ENCODE measurements around the gene HLF. TPM values are rescaled to one million over a fixed set of nuclear protein-coding genes. Genes with fewer than 3 reads are reported as not detected.

The HLF gene
- total RNA-seq, 1 donor: 1.7 TPM

GRCh38 chr17:55330344-55330933 is 65.7 kb downstream of the HLF start:
- H3K27me3 ChIP-seq (ENCODE audit: insufficient read depth, low read length): no peaks in the 10 kb centered on the region
- H3K4me3 ChIP-seq (ENCODE audit: low read length): no peak overlapping the region
- H3K4me1 ChIP-seq (ENCODE audit: insufficient read depth, low read length): no peaks in the 10 kb centered on the region
- H3K9me3 ChIP-seq (ENCODE audit: low read depth, low read length): no peaks in the 10 kb centered on the region

GRCh38 chr17:55332296-55333041 is 67.7 kb downstream of the HLF start:
- H3K4me3 ChIP-seq (ENCODE audit: low read length): no peak overlapping the region
- H3K9me3 ChIP-seq (ENCODE audit: low read depth, low read length): no peaks in the 10 kb centered on the region
- H3K27me3 ChIP-seq (ENCODE audit: insufficient read depth, low read length): no peaks in the 10 kb centered on the region
- H3K4me1 ChIP-seq (ENCODE audit: insufficient read depth, low read length): no peaks in the 10 kb centered on the region

- no peaks in the 10 kb centered on the region for H3K9me3 ChIP-seq (ENCODE audit: low read depth, low read length)
- no peaks in the 10 kb centered on the region for H3K4me1 ChIP-seq (ENCODE audit: insufficient read depth, low read length)
- no peaks in the 10 kb centered on the region for H3K27me3 ChIP-seq (ENCODE audit: insufficient read depth, low read length)
- H3K4me3 ChIP-seq (ENCODE audit: low read length): no peak overlapping the region
Observed at GRCh38 chr17:55334285-55334684, 69.5 kb downstream of the HLF start.

GRCh38 chr17:55334881-55335540 is 70.3 kb downstream of the HLF start:
- no peaks in the 10 kb centered on the region for H3K9me3 ChIP-seq (ENCODE audit: low read depth, low read length)
- H3K4me1 ChIP-seq (ENCODE audit: insufficient read depth, low read length): no peaks in the 10 kb centered on the region
- no peak overlapping the region for H3K4me3 ChIP-seq (ENCODE audit: low read length)
- no peaks in the 10 kb centered on the region for H3K27me3 ChIP-seq (ENCODE audit: insufficient read depth, low read length)

GRCh38 chr17:55335625-55336024 is 70.9 kb downstream of the HLF start:
- H3K4me1 ChIP-seq (ENCODE audit: insufficient read depth, low read length): no peaks in the 10 kb centered on the region

GRCh38 chr17:55336426-55336825 is 71.7 kb downstream of the HLF start:
- no peaks in the 10 kb centered on the region for H3K9me3 ChIP-seq (ENCODE audit: low read depth, low read length)
- no peaks in the 10 kb centered on the region for H3K4me1 ChIP-seq (ENCODE audit: insufficient read depth, low read length)
- H3K27me3 ChIP-seq (ENCODE audit: insufficient read depth, low read length): no peaks in the 10 kb centered on the region
- no peak overlapping the region for H3K4me3 ChIP-seq (ENCODE audit: low read length)

More at GRCh38 chr17:55335625-55336024, 70.9 kb downstream of the HLF start:
- H3K9me3 ChIP-seq (ENCODE audit: low read depth, low read length): no peaks in the 10 kb centered on the region
- H3K4me3 ChIP-seq (ENCODE audit: low read length): no peak overlapping the region
- no peaks in the 10 kb centered on the region for H3K27me3 ChIP-seq (ENCODE audit: insufficient read depth, low read length)

- H3K4me3 ChIP-seq (ENCODE audit: low read length): no peak overlapping the region
- H3K9me3 ChIP-seq (ENCODE audit: low read depth, low read length): no peaks in the 10 kb centered on the region
- H3K27me3 ChIP-seq (ENCODE audit: insufficient read depth, low read length): no peaks in the 10 kb centered on the region
- H3K4me1 ChIP-seq (ENCODE audit: insufficient read depth, low read length): peaks cover 11% of the 10 kb centered on the region
Observed at GRCh38 chr17:55340176-55340575, 75.4 kb downstream of the HLF start.

- Histone ChIP-seq H3K27me3 (ENCODE audit: insufficient read depth, low read length) (no peaks in the 10 kb centered on the region), H3K9me3 (ENCODE audit: low read depth, low read length) (no peaks in the 10 kb centered on the region)
Observed at GRCh38 chr17:55340686-55341085, 75.9 kb downstream of the HLF start.

GRCh38 chr17:55341432-55341831 is 76.7 kb downstream of the HLF start:
- no peaks in the 10 kb centered on the region for H3K27me3 ChIP-seq (ENCODE audit: insufficient read depth, low read length)
- no peaks in the 10 kb centered on the region for H3K9me3 ChIP-seq (ENCODE audit: low read depth, low read length)
- peaks cover 11% of the 10 kb centered on the region for H3K4me1 ChIP-seq (ENCODE audit: insufficient read depth, low read length)
- H3K4me3 ChIP-seq (ENCODE audit: low read length): no peak overlapping the region

More at GRCh38 chr17:55340686-55341085, 75.9 kb downstream of the HLF start:
- Histone ChIP-seq H3K4me3 (ENCODE audit: low read length) (no peak overlapping the region), H3K4me1 (ENCODE audit: insufficient read depth, low read length) (peaks cover 11% of the 10 kb centered on the region)

- Histone ChIP-seq H3K4me1 (ENCODE audit: insufficient read depth, low read length) (peaks cover 11% of the 10 kb centered on the region), H3K27me3 (ENCODE audit: insufficient read depth, low read length) (no peaks in the 10 kb centered on the region), H3K9me3 (ENCODE audit: low read depth, low read length) (no peaks in the 10 kb centered on the region), H3K4me3 (ENCODE audit: low read length) (no peak overlapping the region)
Observed at GRCh38 chr17:55342800-55343585, 78.2 kb downstream of the HLF start.

- no peaks in the 10 kb centered on the region for H3K9me3 ChIP-seq (ENCODE audit: low read depth, low read length)
- H3K27me3 ChIP-seq (ENCODE audit: insufficient read depth, low read length): no peaks in the 10 kb centered on the region
- peaks cover 11% of the 10 kb centered on the region for H3K4me1 ChIP-seq (ENCODE audit: insufficient read depth, low read length)
- H3K4me3 ChIP-seq (ENCODE audit: low read length): no peak overlapping the region
Observed at GRCh38 chr17:55343900-55344513, 79.2 kb downstream of the HLF start.

GRCh38 chr17:55344514-55344997 is 79.8 kb downstream of the HLF start:
- no peak overlapping the region for H3K4me3 ChIP-seq (ENCODE audit: low read length)
- no peaks in the 10 kb centered on the region for H3K27me3 ChIP-seq (ENCODE audit: insufficient read depth, low read length)
- peaks cover 11% of the 10 kb centered on the region for H3K4me1 ChIP-seq (ENCODE audit: insufficient read depth, low read length)
- no peaks in the 10 kb centered on the region for H3K9me3 ChIP-seq (ENCODE audit: low read depth, low read length)

- Histone ChIP-seq H3K4me1 (ENCODE audit: insufficient read depth, low read length) (peaks cover 11% of the 10 kb centered on the region), H3K9me3 (ENCODE audit: low read depth, low read length) (no peaks in the 10 kb centered on the region), H3K4me3 (ENCODE audit: low read length) (no peak overlapping the region), H3K27me3 (ENCODE audit: insufficient read depth, low read length) (no peaks in the 10 kb centered on the region)
Observed at GRCh38 chr17:55345132-55345531, 80.4 kb downstream of the HLF start.

GRCh38 chr17:55346658-55347057 is 81.9 kb downstream of the HLF start:
- Histone ChIP-seq H3K9me3 (ENCODE audit: low read depth, low read length) (no peaks in the 10 kb centered on the region), H3K4me1 (ENCODE audit: insufficient read depth, low read length) (peaks cover 11% of the 10 kb centered on the region), H3K27me3 (ENCODE audit: insufficient read depth, low read length) (no peaks in the 10 kb centered on the region), H3K4me3 (ENCODE audit: low read length) (no peak overlapping the region)

All from mononuclear cell (primary cell).